Kasumi-1 (cell line): ENCODE results near the gene GPR132.
"Not testable (repeated sequence)": the region's sequence is repeated elsewhere in the genome, so short reads cannot be mapped to it uniquely, and the experiment has no call there.

ENCODE experiments used
- DNase-seq, 2 experiments: peaks; one replicate each; lab custom pipeline; 2025; lab: John Stamatoyannopoulos, UW

GPR132 gene

DNA sequence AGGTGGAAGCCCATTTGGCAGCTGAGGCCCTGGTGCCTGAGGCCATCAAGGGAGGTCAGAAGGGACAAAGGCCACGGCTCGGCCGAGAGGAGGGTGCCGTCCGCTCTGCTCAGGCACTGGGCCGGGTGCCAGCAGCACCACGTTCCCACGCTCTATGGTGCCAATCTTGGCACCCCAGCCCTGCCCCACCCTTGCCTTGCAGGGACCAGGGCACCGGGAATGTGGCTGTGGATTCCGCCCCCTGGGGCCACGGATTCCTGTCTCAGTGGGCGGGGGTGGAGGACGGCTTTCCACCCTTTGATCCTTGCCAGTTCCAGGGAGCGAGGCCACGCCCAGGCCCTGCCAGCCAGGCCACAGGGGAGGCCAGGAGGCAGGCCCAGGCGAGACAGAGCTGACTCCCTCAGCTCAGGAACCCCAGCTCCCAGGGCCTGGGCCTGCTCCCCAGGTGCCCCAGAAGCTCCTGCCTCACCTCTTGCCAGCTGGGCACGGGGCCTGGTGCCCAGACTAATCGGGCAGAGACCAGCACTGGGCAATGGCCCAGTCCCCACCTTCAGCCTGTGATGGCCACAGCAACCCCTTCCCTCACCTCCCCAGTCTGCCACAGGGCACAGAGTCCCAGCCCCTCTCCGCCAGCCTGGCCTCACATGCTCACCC is 26.4 kb upstream of the GPR132 start:
- DNase-seq: no peak

DNA sequence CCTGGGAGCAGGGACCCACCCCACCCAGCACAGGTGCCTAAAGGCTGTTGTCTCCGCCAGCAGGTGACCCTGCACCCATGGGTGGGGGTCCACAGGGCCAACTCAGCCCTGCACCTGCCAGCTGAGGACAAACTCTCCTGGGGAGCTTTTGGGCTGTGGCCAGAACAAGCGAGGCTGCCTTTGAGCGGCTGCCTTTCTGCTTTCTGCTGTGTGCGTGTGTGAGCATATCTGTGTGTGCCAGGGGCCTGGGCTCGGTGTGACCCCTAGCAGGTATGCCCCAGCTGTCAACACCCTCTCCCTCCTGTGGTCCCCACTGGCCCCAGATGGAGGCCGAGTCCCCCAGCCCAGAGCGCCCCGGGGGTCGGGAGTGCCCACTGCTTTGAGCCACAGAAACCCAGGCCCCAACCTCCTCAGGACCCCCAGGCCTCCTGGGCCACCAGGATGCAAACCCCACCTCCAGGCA is 25.9 kb upstream of the GPR132 start:
- DNase-seq: no peak

- peak; percentile 51 to 72 for DNase-seq
These were observed 25.3 kb upstream of the GPR132 start for GRCh38 chr14:105090493-105091053.

GRCh38 chr14:105089746-105090492 is 24.7 kb upstream of the GPR132 start:
- DNase-seq: no peak

- DNase-seq: no peak
These were observed 23.8 kb upstream of the GPR132 start for GRCh38 chr14:105088812-105089745.

DNA sequence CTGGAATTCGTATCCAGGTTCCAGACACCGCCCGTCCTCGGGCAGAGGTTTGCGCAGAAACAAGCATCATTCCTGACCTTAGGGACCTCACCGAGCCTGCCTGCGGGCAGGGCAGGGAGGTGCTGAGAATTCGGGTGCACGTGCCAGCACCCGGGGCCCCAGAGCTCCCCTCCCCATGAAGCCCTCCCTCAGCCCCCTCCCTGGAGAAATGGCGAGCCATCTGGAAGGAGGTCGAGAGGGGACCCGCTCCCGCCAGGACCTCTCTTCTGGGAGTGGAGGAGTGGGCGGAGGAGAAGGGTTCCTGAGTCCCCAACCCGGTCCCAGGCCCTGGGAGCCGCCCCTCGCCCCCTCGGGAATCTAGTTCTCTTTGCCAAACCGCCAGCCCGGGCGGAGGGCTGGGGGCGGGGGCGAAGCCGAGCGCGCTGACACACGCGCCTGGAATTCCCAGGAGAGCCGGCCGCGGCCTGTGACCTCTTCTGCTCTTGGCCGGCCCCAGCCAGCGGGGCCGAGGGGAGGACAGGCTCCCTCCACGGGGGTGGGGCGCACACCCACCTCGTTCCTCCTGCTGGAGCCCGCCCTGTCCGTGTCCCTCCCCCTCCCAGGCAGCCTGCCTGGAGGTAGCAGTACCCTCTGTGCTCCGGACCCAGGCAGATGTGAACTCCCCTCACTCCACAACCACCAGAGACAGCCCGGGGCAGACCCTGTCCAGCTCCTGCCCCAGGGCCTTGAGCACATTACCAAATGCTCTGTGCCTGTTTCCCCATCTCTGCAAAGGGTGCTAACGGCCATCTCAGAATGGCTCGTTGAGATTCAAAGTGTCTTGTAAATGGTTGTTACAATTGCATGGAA is 23.0 kb upstream of the GPR132 start:
- no peak for DNase-seq

DNA sequence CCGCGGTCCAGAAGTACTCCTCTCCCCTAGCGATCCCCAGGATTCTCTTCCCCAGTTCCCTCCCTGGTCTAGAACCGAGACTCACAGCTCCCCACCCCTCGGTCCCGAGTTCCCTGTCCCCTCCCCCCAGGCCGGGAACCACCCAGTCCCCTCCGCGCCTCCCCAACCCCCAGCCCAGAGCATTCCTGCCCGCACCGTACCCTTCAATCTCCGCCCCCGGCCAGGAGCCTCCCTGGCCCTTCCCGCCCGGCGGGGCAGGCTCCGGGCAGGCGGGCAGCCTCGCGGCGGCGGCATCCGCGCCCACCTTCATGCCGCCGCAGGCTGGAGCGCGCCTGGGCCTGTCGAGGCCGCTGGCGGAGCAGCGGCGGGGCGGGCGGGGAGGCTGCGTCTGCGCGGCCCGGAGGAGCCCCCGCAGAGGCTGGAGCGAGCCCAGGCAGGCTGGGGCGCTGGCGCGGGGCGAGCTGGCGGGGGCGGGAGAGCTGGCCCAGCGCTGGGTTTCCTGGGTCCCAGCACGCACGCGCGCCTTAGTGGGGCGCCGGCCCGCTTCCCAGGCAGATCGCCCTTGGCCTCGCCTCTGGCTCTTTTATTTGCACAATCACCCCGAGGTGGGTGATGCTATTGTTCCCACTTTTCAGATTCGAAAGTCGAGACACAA is 22.2 kb upstream of the GPR132 start:
- DNase-seq: no peak

- DNase-seq: peak; percentile 69 to 74
These were observed 21.6 kb upstream of the GPR132 start for GRCh38 chr14:105086833-105087307.

GRCh38 chr14:105085766-105086165 is 20.5 kb upstream of the GPR132 start:
- DNase-seq: no peak

DNA sequence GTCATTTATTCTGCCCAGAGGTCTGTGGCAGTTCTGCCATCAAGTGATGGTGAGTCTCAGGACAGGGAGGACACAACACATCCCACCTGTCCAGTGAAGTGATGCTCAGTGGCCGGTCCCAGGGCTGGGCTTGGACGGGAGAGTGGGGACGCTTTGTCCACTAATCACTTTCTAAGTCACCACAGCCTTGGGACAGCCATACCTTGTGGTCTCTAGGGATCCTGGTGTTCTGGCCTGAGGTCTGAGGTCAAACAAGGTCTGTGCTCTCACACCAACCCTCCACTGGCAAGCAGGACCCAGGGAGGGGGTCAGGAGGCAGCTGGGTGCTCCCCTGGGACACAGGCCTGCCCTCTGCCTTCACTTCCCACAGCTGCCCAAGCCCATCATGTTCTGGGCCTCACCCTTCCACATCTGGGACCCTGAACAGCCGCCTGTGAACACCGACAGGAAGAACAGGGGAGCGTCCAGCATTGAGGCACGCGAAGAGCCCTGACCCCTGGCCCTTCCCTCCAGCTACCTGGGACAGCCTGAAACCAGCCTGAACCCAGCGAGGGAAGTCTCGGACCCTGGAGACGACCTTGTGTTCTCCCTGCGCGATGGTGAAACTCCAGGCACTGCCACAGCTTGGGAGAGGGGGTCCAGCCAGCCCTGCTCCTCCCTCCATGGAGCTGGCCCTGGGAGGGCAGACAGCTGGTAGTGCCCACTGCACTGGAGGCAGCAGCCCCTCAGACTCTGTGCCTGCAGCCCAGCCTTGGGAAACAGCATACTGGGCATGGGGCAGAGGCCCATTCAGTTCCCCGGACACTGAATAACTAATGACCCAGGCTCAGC is 19.7 kb upstream of the GPR132 start:
- DNase-seq: no peak

GRCh38 chr14:105083926-105084685 is 18.9 kb upstream of the GPR132 start:
- no peak for DNase-seq

GRCh38 chr14:105082703-105083102 is 17.5 kb upstream of the GPR132 start:
- DNase-seq: no peak

DNA sequence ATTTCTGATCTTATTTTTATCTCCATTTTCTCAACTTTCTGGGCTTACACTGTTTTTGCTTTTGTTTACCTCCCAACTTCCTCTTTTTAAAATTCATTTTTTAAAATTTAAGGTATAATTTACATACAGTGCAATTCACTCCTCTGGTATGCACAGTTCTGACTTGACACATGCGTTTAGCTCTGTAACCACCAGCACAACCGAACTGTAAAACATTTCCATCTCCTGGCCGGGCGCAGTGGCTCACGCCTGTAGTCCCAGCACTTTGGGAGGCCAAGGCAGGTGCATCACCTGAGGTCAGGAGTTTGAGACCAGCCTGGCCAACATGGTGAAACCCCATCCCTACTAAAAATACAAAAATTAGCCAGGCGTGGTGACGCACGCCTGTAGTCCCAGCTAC is 16.2 kb upstream of the GPR132 start:
- not testable (repeated sequence) for DNase-seq

DNA sequence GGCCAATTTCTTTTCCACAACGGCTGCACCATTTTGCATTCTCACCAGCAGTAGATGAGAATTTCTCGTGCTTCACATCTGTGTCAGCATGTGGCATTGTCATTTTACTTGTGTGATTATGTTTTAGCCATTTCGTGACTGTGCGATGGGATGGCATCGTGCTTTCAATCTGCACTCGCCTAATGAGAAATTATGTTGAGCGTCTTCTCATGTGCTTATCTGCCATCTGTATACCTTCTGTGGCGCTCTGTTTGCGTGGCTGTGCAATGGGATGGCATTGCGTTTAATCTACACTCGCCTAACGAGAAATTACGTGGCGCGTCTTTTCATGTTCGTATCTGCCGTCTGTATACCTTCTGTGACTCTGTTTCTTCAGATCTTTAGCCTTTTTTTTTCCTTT is 14.9 kb upstream of the GPR132 start:
- no peak for DNase-seq

DNA sequence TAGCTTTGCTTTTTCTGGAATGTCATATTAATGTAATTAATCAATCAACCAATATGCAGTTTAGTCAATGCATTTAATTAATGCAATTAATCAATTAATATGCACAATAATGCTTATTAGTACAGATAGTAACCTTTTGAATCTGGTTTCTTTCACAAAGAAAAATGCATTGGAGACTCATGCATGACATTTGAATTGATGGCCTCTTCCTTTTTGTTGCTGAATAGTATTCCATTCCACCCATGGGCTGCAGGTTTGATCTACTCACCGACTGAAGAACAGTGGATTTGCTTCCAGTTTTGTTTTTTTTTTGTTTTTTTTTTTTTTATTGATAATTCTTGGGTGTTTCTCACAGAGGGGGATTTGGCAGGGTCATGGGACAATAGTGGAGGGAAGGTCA is 13.1 kb upstream of the GPR132 start:
- DNase-seq: no peak

- DNase-seq: no peak
These were observed 12.4 kb upstream of the GPR132 start for GRCh38 chr14:105077649-105077995.

- DNase-seq: no peak
These were observed 11.8 kb upstream of the GPR132 start for GRCh38 chr14:105076805-105077648.

GRCh38 chr14:105076296-105076804 is 11.1 kb upstream of the GPR132 start:
- no peak for DNase-seq
